Pancreas (tissue), 10 donors: ENCODE data around the gene SLC29A1. TPM values are rescaled to one million over a fixed set of nuclear protein-coding genes. Genes with fewer than 3 reads are reported as not detected.

Experiments
- ATAC-seq, 4 donors: fragments of 200-7000 bp; cut with Tn5 transposase; one replicate each; pipeline versions ENCODE4 v1.8.0 to v1.9.1; 2020; ENCODE audit warnings: mild to moderate bottlenecking in 4 of 4, moderate library complexity in 4 of 4
- DNase-seq, 6 donors: peaks; one replicate each; pipeline ENCODE4 v3.0.0-alpha.2; 2020
- FAIRE-seq: peaks from 2 replicates; lab custom pipeline; 2012; peaks lifted over from hg19 to GRCh38; lab: Jason Lieb, UNC
- H3K27ac ChIP-seq, 4 donors: fragments of 200-600 bp; sonication (generic); 1 replicate in 3 of 4; 2 replicates in 1 of 4; pipeline versions ENCODE4 v1.5.0 to v1.8.0; 2020
- H3K27me3 ChIP-seq, 4 donors: fragments of 200-600 bp; one replicate each; pipeline ENCODE4 v1.8.0; 2021
- H3K36me3 ChIP-seq, 3 donors: fragments of 200-600 bp; sonication (generic) in 1 of 3; one replicate each; pipeline versions ENCODE4 v1.5.0 to v1.8.0; 2020 to 2021
- H3K4me1 ChIP-seq, 3 donors: fragments of 200-600 bp; one replicate each; pipeline ENCODE4 v1.8.0; 2021
- H3K4me3 ChIP-seq, 4 donors: fragments of 200-600 bp; sonication (generic) in 2 of 4; one replicate each; pipeline versions ENCODE4 v1.5.0 to v1.8.0; 2020 to 2021
- H3K9me3 ChIP-seq, 4 donors: fragments of 200-600 bp; one replicate each; pipeline ENCODE4 v1.8.0; 2021
- WGBS, 2 donors: extraction: QIAGEN DNeasy Blood & Tissue Kit; methylation state at CpG; one replicate each; pipeline ENCODE4 v1.1.7; 2013; 5-methylcytosine and 5-hydroxymethylcytosine counted together
- intact Hi-C, 3 donors: fragments of 100-400 bp; cut with DNase I; formaldehyde crosslinking; loops; one replicate each; pipeline versions ENCODE4 v1.11.1 to v1.14.2; 2022
- polyA plus RNA-seq, 2 donors: library from polyadenylated mRNA; stranded (reverse); fragments of 200-250 nt; gene quantifications; one replicate each; pipeline ENCODE4 v1.2.3, GENCODE V29; 2013
- total RNA-seq, 6 donors: library from RNA; stranded (reverse); fragmentation: NEBNext Ultra II Directional in 4 of 6; extraction: Animal tissue kit (Norgen Biotek cat#: 25700) in 4 of 6; gene quantifications; one replicate each; pipeline versions ENCODE4 v1.2.1 to v1.2.4, GENCODE V29; 2021 to 2023
- TF ChIP-seq, protein P1 (sequence below), 4 donors: fragments of 200-600 bp; sonication (generic) in 3 of 4; IDR thresholded peaks; one replicate each; pipeline versions ENCODE4 v1.5.0 to v1.8.0; 2021; ENCODE audit warnings: antibody characterized with exemption in 4 of 4
- donor health status: healthy with polysubstance abuse.
- donor health status: DM: no; HTN: no; CAD: no; lungs with moderate emphysema.
- donor health status: DM: no; HTN: no; CAD: no.
- donor health status: control.
- donor health status: control.
- donor health status: Bipolar disorder and iron deficiency.
- donor health status: DM: yes; HTN: yes; CAD: no.
- donor health status: DM: no; HTN: no; CAD: no.
- donor health status: DM: no; HTN: no; CAD: no.
- donor health status: DM: yes; HTN: yes; CAD: no.

SLC29A1 gene
- total and polyA plus RNA-seq, 8 donors: 24.8 to 89.8 (median 44.4) TPM

DNA sequence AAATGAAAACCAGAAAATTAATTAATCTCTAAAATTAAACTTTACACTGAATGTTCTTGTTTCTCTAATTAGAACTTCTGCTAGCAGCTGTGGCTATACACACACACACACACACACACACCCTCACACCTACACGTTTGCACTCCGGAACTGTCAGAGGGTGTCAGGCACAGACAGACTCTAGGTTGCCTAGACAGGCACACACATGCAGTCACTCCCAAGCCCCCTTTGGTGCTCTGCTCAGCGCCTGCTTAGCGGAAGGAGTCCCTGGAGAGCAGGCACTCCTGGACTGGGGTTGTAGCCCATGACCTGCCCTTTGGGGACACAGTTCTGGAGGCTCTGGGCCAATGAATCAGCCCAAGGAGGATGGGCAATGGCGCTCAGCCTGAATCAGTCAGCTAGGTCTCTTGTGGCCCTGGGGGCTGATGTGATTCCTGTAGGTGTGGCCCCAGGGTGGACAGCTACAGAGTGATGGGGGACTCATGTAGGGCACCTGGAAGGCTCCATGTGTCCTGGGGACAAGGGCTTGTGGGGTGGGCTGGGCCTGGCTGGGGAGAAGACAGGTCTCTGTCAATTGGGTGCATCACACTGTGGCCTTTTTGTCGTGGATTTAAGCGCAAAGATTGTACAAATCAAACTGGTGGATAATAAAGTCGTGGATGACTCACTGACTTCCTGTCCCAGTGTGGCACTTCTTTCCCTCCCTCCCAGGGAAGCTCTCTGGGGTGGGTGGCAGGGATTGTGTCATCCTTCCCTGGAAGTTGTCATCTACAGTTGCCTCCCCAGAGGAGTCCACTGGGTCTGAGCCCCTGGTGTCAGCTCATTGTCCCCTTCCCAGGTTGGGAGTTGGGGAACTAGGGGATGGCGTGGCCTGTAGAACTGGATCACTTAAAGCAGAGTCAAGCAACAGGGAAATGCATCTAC is 55.6 kb downstream of the SLC29A1 start:
- ATAC-seq: no peak
- TF ChIP-seq, protein P1, sequence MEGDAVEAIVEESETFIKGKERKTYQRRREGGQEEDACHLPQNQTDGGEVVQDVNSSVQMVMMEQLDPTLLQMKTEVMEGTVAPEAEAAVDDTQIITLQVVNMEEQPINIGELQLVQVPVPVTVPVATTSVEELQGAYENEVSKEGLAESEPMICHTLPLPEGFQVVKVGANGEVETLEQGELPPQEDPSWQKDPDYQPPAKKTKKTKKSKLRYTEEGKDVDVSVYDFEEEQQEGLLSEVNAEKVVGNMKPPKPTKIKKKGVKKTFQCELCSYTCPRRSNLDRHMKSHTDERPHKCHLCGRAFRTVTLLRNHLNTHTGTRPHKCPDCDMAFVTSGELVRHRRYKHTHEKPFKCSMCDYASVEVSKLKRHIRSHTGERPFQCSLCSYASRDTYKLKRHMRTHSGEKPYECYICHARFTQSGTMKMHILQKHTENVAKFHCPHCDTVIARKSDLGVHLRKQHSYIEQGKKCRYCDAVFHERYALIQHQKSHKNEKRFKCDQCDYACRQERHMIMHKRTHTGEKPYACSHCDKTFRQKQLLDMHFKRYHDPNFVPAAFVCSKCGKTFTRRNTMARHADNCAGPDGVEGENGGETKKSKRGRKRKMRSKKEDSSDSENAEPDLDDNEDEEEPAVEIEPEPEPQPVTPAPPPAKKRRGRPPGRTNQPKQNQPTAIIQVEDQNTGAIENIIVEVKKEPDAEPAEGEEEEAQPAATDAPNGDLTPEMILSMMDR (IDR thresholded peaks at IDR 0.05): no peak
- whole genome bisulfite sequencing, 2 donors: 61 to 64% methylated on average over 9 of the region's 9 CpGs
- Histone ChIP-seq H3K4me3 (no peak overlapping the region), H3K9me3 (no peaks in the 10 kb centered on the region), H3K36me3 (no peaks in the 10 kb centered on the region), H3K27me3 (peaks cover 0 to 9% (median 3%) of the 10 kb centered on the region in 4 donors), H3K4me1 (peaks cover 0 to 3% (median 0%) of the 10 kb centered on the region in 3 donors), H3K27ac (no peak overlapping the region)
- intact Hi-C loops: no loop called here
- peak in 1 of 6 donors; percentile 23 for DNase-seq
- FAIRE-seq: no peak

Other genes with a start within 250 kb of the SLC29A1 start
- 10 to 100 TPM in 4 of 6 donors, 1 to 10 TPM in 2; 8.7 to 16.4 (median 14.1) TPM for gene MRPL14, start 96.1 kb upstream of the SLC29A1 start, total RNA-seq
- gene MRPL14, start 96.1 kb upstream of the SLC29A1 start, polyA plus RNA-seq: 10 to 100 TPM; 12.5 to 30.4 TPM
- 10 to 100 TPM in 4 of 6 donors, 1 to 10 TPM in 2; 7.2 to 19.9 (median 11.4) TPM for gene TMEM63B, start 96.0 kb upstream of the SLC29A1 start, total RNA-seq
- gene TMEM63B, start 96.0 kb upstream of the SLC29A1 start, polyA plus RNA-seq: 10 to 100 TPM; 12.1 to 16.9 TPM
- under 1 TPM in 4 of 6 donors, not detected in 2; 0.06 to 0.23 (median 0.14) TPM for gene CAPN11, start 64.8 kb upstream of the SLC29A1 start, total RNA-seq
- gene CAPN11, start 64.8 kb upstream of the SLC29A1 start, polyA plus RNA-seq: under 1 TPM; 0.75 to 0.76 TPM
- 1 to 10 TPM; 1.1 to 4.3 (median 2.2) TPM for gene MYMX, start 6.7 kb upstream of the SLC29A1 start, total RNA-seq
- under 1 TPM; 0.34 to 0.73 TPM for gene MYMX, start 6.7 kb upstream of the SLC29A1 start, polyA plus RNA-seq
- 100 to 1,000 TPM; 370 to 577 (median 464) TPM for gene HSP90AB1, start 23.5 kb downstream of the SLC29A1 start, total RNA-seq
- 100 to 1,000 TPM; 145 to 328 TPM for gene HSP90AB1, start 23.5 kb downstream of the SLC29A1 start, polyA plus RNA-seq
- gene SLC35B2, start 33.9 kb downstream of the SLC29A1 start, total RNA-seq: 10 to 100 TPM; 15.9 to 30.4 (median 20.5) TPM
- 10 to 100 TPM; 10.8 to 23.6 TPM for gene SLC35B2, start 33.9 kb downstream of the SLC29A1 start, polyA plus RNA-seq
- 10 to 100 TPM in 1 of 6 donors, 1 to 10 TPM in 5; 2.5 to 16.9 (median 5.5) TPM for gene NFKBIE, start 42.0 kb downstream of the SLC29A1 start, total RNA-seq
- gene NFKBIE, start 42.0 kb downstream of the SLC29A1 start, polyA plus RNA-seq: 10 to 100 TPM; 10.1 to 12.1 TPM
- under 1 TPM in 4 of 6 donors, not detected in 2; 0.06 to 0.12 (median 0.09) TPM for gene TMEM151B, start 46.9 kb downstream of the SLC29A1 start, total RNA-seq
- gene TMEM151B, start 46.9 kb downstream of the SLC29A1 start, polyA plus RNA-seq: under 1 TPM; 0.54 to 0.65 TPM
- 1 to 10 TPM; 3.6 to 7.4 (median 4.8) TPM for gene AARS2, start 89.8 kb downstream of the SLC29A1 start, total RNA-seq
- gene AARS2, start 89.8 kb downstream of the SLC29A1 start, polyA plus RNA-seq: 1 to 10 TPM; 5.7 to 8.7 TPM
- gene SPATS1, start 119.1 kb downstream of the SLC29A1 start, total RNA-seq: under 1 TPM in 1 of 6 donors, not detected in 5; 0.18 TPM
- under 1 TPM in 1 of 2 donors, not detected in 1; 0.19 TPM for gene SPATS1, start 119.1 kb downstream of the SLC29A1 start, polyA plus RNA-seq
- 10 to 100 TPM in 2 of 6 donors, 1 to 10 TPM in 4; 6.4 to 11.4 (median 8.6) TPM for gene CDC5L, start 164.1 kb downstream of the SLC29A1 start, total RNA-seq
- 1 to 10 TPM; 2.9 to 6.0 TPM for gene CDC5L, start 164.1 kb downstream of the SLC29A1 start, polyA plus RNA-seq